ENCODE data around the gene SPOUT1. TPM values are rescaled to one million over a fixed set of nuclear protein-coding genes. Genes with fewer than 3 reads are reported as not detected.
A peak's percentile ranks its signal among the peaks of the same experiment; 100 is the strongest.

Gene SPOUT1
- polyA plus RNA-seq, 1 donor from 2014 or later = 34.7 TPM

- Histone ChIP-seq H3K27me3 (ENCODE audit: insufficient read depth, low read depth, low read length) (no peaks in the 10 kb centered on the region), H3K36me3 (ENCODE audit: insufficient read depth, low read length) (no peaks in the 10 kb centered on the region), H3K9me3 (ENCODE audit: low read length) (no peaks in the 10 kb centered on the region), H3K4me2 (ENCODE audit: low read length) (peak within 1 kb of the TSS; percentile 84), H3K9me2 (ENCODE audit: insufficient read depth, low read length) (no peaks in the 10 kb centered on the region), H3K4me3 (ENCODE audit: low read length) (peak within 1 kb of the TSS; percentile 93), H3K27ac (ENCODE audit: low read length) (peak within 1 kb of the TSS; percentile 81), H3K79me2 (replicated peaks; ENCODE audit: insufficient read depth, low read length) (no peaks in the 10 kb centered on the region), H3K9ac (ENCODE audit: low read length) (peak within 1 kb of the TSS; percentile 71), H3F3A (ENCODE audit: insufficient read depth, low read length, poor library complexity, severe bottlenecking) (no peaks in the 10 kb centered on the region), H4K20me1 (ENCODE audit: insufficient read depth) (no peaks in the 10 kb centered on the region), H2AFZ (ENCODE audit: low read depth, low read length) (peak within 1 kb of the TSS; percentile 56)
- TF ChIP-seq REST (IDR thresholded peaks at IDR 0.05; ENCODE audit: borderline replicate concordance) (peak; percentile 56), RAD21 (conservative IDR thresholded peaks at IDR 0.05) (no peak), TAF1 (IDR thresholded peaks at IDR 0.05; ENCODE audit: low read depth) (no peak), EZH2 (IDR thresholded peaks at IDR 0.05; ENCODE audit: borderline replicate concordance, insufficient read depth, low read length, poor library complexity, severe bottlenecking) (no peak), POLR2AphosphoS5 (IDR thresholded peaks at IDR 0.05) (peak; percentile 83), EP300 (conservative IDR thresholded peaks at IDR 0.05; ENCODE audit: poor library complexity, severe bottlenecking) (peak; percentile 26), MXI1 (conservative IDR thresholded peaks at IDR 0.05; ENCODE audit: poor library complexity, severe bottlenecking) (peak; percentile 83), SMC3 (conservative IDR thresholded peaks at IDR 0.05; ENCODE audit: poor library complexity) (peak; percentile 57), CTCF (IDR thresholded peaks at IDR 0.05; ENCODE audit: poor library complexity, severe bottlenecking) (peak; percentile 95)
Observed at GRCh38 chr9:128818099-128818838, 11.3 kb downstream of the SPOUT1 start, which contains the start of gene ENDOG. Gene ENDOG (plus strand): TSS chr9:128818500. CDS start chr9:128818685, 185 bp downstream.

GRCh38 chr9:128810873-128811272 is 18.7 kb downstream of the SPOUT1 start:
- Histone ChIP-seq H3K9ac (ENCODE audit: low read length) (no peak overlapping the region), H3K27me3 (ENCODE audit: insufficient read depth, low read depth, low read length) (no peaks in the 10 kb centered on the region), H3F3A (ENCODE audit: insufficient read depth, low read length, poor library complexity, severe bottlenecking) (no peaks in the 10 kb centered on the region), H4K20me1 (ENCODE audit: insufficient read depth) (no peaks in the 10 kb centered on the region), H3K9me2 (ENCODE audit: insufficient read depth, low read length) (no peaks in the 10 kb centered on the region), H3K4me3 (ENCODE audit: low read length) (no peak overlapping the region), H3K27ac (ENCODE audit: low read length) (no peak overlapping the region), H2AFZ (ENCODE audit: low read depth, low read length) (no peak overlapping the region), H3K9me3 (ENCODE audit: low read length) (no peaks in the 10 kb centered on the region), H3K36me3 (ENCODE audit: insufficient read depth, low read length) (no peaks in the 10 kb centered on the region), H3K4me2 (ENCODE audit: low read length) (no peak overlapping the region), H3K79me2 (replicated peaks; ENCODE audit: insufficient read depth, low read length) (no peaks in the 10 kb centered on the region)
- no peak for TF ChIP-seq TAF1 (IDR thresholded peaks at IDR 0.05; ENCODE audit: low read depth)
- no peak for TF ChIP-seq EZH2 (IDR thresholded peaks at IDR 0.05; ENCODE audit: borderline replicate concordance, insufficient read depth, low read length, poor library complexity, severe bottlenecking)
- TF ChIP-seq REST (IDR thresholded peaks at IDR 0.05; ENCODE audit: borderline replicate concordance) = no peak
- TF ChIP-seq EP300 (conservative IDR thresholded peaks at IDR 0.05; ENCODE audit: poor library complexity, severe bottlenecking) = no peak
- no peak for TF ChIP-seq CTCF (IDR thresholded peaks at IDR 0.05; ENCODE audit: poor library complexity, severe bottlenecking)
- TF ChIP-seq POLR2AphosphoS5 (IDR thresholded peaks at IDR 0.05) = no peak
- no peak for TF ChIP-seq SMC3 (conservative IDR thresholded peaks at IDR 0.05; ENCODE audit: poor library complexity)
- no peak for TF ChIP-seq MXI1 (conservative IDR thresholded peaks at IDR 0.05; ENCODE audit: poor library complexity, severe bottlenecking)
- no peak for TF ChIP-seq RAD21 (conservative IDR thresholded peaks at IDR 0.05)
